Activated CD8-positive, alpha-beta T cell treated with anti-CD3 and anti-CD28 coated beads for 36 hours (primary cell): Measurements from ENCODE around the gene MEIOB. TPM values are rescaled to one million over a fixed set of nuclear protein-coding genes. Genes with fewer than 3 reads are reported as not detected.

Experiments
- ATAC-seq: fragments of 200-7000 bp; cut with Tn5 transposase; one replicate; pipeline ENCODE4 v1.10.0; 2021; ENCODE audit warnings: mild to moderate bottlenecking, moderate library complexity
- CTCF ChIA-PET: fragments of 350-600 bp; sonication (Branson Sonifier 250); formaldehyde crosslinking; loops from one replicate; lab custom pipeline; 2021; ENCODE audit warnings: antibody characterized with exemption; lab: Charles Lee
- POLR2A ChIA-PET: fragments of 350-600 bp; sonication (Branson Sonifier 250); formaldehyde crosslinking; loops from one replicate; lab custom pipeline; 2021; ENCODE audit warnings: antibody characterized with exemption; lab: Charles Lee
- DNase-seq: peaks from one replicate; pipeline ENCODE4 v3.0.0-alpha.2; 2020
- H3K27ac Mint-ChIP-seq: one replicate; pipeline ENCODE4 v1.8.0; 2021; ENCODE audit warnings: mild to moderate bottlenecking, mixed read lengths
- H3K27me3 Mint-ChIP-seq: one replicate; pipeline ENCODE4 v1.8.0; 2021; ENCODE audit warnings: mixed read lengths
- H3K36me3 Mint-ChIP-seq: one replicate; pipeline ENCODE4 v1.8.0; 2021; ENCODE audit warnings: low read depth, mixed read lengths
- H3K4me1 Mint-ChIP-seq: one replicate; pipeline ENCODE4 v1.8.0; 2021; ENCODE audit warnings: low read depth, mixed read lengths
- H3K4me3 Mint-ChIP-seq: one replicate; pipeline ENCODE4 v1.8.0; 2021; ENCODE audit warnings: mild to moderate bottlenecking, moderate library complexity, mixed read lengths
- H3K9me3 Mint-ChIP-seq: one replicate; pipeline ENCODE4 v1.8.0; 2021; ENCODE audit warnings: mixed read lengths
- CTCF ChIP-seq: fragments of 200-600 bp; IDR thresholded peaks from one replicate; pipeline ENCODE4 v1.8.0; 2022; ENCODE audit warnings: antibody characterized with exemption, mild to moderate bottlenecking
- intact Hi-C: fragments of 100-400 bp; cut with micrococcal nuclease; formaldehyde crosslinking; loops from one replicate; pipeline ENCODE4 v1.10.0; 2022
- total RNA-seq, 2 experiments: library from RNA; stranded (reverse); gene quantifications; one replicate each; pipeline ENCODE4 v1.2.3, GENCODE V29; 2021

Gene MEIOB
- total RNA-seq, 2 experiments from 2014 or later = 0.34 to 0.40 TPM

DNA sequence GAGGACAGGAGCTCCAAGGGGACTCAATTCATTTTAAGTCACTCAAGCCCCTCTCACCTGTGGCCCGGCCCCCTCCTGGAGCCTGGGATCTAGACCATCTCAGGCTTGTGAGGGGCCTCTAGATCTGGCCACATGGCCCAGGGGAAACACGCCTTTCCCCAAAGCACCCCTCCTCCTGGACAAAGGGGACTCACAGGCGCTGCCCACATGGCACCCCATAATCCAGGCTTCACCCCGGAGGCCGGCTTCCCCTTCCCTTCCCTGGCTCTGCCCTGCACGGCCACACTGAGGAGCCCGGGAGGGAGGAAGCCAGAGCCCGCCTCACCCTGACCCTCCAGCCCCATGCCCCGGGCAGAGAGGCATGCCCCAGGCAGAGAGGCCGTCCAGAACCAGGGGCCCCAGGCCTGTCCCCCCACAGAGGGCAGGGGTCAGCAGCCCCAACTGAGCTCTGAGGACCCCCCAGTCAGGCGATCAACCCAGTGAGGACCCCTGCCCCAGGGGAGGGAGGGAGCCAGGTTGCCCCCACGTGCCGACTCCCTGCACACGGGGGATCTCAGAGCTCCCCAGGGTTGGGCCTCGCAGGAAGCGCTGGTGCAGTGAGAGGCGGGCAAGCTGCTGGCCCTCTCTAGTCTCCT lies 35.4 kb upstream of the MEIOB start:
- DNase-seq (no peak), ATAC-seq (no peak)
- POLR2A ChIA-PET = interaction anchor here (0.5 to 0.6 kb wide), 2 partner anchors 36 to 65 kb away, joined by 3 read pairs; no protein-coding TSS in a partner anchor
- Mint-ChIP-seq H3K9me3 (no peaks in the 10 kb centered on the region), H3K27ac (no peak overlapping the region), H3K4me3 (no peak overlapping the region), H3K27me3 (peaks cover 7% of the 10 kb centered on the region), H3K4me1 (no peaks in the 10 kb centered on the region), H3K36me3 (no peaks in the 10 kb centered on the region)
- TF ChIP-seq CTCF = no peak
- intact Hi-C loops = no loop called here
- CTCF ChIA-PET = no interaction called here

GRCh38 chr16:1906846-1907165 lies 34.8 kb upstream of the MEIOB start:
- no peak for TF ChIP-seq CTCF
- ATAC-seq = no peak
- no peaks in the 10 kb centered on the region for H3K9me3 Mint-ChIP-seq
- H3K36me3 Mint-ChIP-seq = no peaks in the 10 kb centered on the region
- POLR2A ChIA-PET = no interaction called here
- no peak overlapping the region for H3K27ac Mint-ChIP-seq
- intact Hi-C loops = no loop called here
- H3K4me1 Mint-ChIP-seq = no peaks in the 10 kb centered on the region
- CTCF ChIA-PET = no interaction called here
- DNase-seq = no peak
- peaks cover 7% of the 10 kb centered on the region for H3K27me3 Mint-ChIP-seq
- H3K4me3 Mint-ChIP-seq = no peak overlapping the region

GRCh38 chr16:1906055-1906845 lies 34.3 kb upstream of the MEIOB start:
- intact Hi-C loops = no loop called here
- POLR2A ChIA-PET = no interaction called here
- Mint-ChIP-seq H3K4me1 (no peaks in the 10 kb centered on the region), H3K27ac (no peak overlapping the region), H3K9me3 (no peaks in the 10 kb centered on the region), H3K4me3 (no peak overlapping the region), H3K36me3 (no peaks in the 10 kb centered on the region), H3K27me3 (peaks cover 7% of the 10 kb centered on the region)
- DNase-seq = no peak
- CTCF ChIA-PET = no interaction called here
- ATAC-seq = no peak
- TF ChIP-seq CTCF = no peak

GRCh38 chr16:1903845-1904840 lies 32.2 kb upstream of the MEIOB start:
- POLR2A ChIA-PET = no interaction called here

More at GRCh38 chr16:1903845-1904840, 32.2 kb upstream of the MEIOB start:
- no peak for DNase-seq
- CTCF ChIA-PET = no interaction called here
- intact Hi-C loops = no loop called here
- no peaks in the 10 kb centered on the region for H3K9me3 Mint-ChIP-seq
- no peaks in the 10 kb centered on the region for H3K4me1 Mint-ChIP-seq
- no peak for TF ChIP-seq CTCF
- no peaks in the 10 kb centered on the region for H3K36me3 Mint-ChIP-seq
- H3K27ac Mint-ChIP-seq = no peak overlapping the region
- no peak overlapping the region for H3K4me3 Mint-ChIP-seq
- ATAC-seq = no peak
- peaks cover 7% of the 10 kb centered on the region for H3K27me3 Mint-ChIP-seq
